ENCODE data around the gene PAK1IP1. TPM values are rescaled to one million over a fixed set of nuclear protein-coding genes. Genes with fewer than 3 reads are reported as not detected.

PAK1IP1 gene
- 12.8 TPM for total RNA-seq

GRCh38 chr6:10694302-10695085 lies at the start of gene PAK1IP1, which contains the start of gene C6orf52:
Gene PAK1IP1 (plus strand): TSS chr6:10694972. CDS start chr6:10694986, 14 bp downstream.
Gene C6orf52 (minus strand): TSS chr6:10694616. CDS start chr6:10687550, 7,066 bp downstream.

GRCh38 chr6:10722820-10723566 lies 28.2 kb downstream of the PAK1IP1 start, which contains the start of gene TMEM14C:
Gene TMEM14C (plus strand): TSS chr6:10723070. CDS start chr6:10724614, 1,544 bp downstream.

GRCh38 chr6:10747251-10747972 lies 52.6 kb downstream of the PAK1IP1 start, which contains the start of gene TMEM14B:
Gene TMEM14B (plus strand): TSS chr6:10747805. CDS start chr6:10749246, 1,441 bp downstream.

Other genes starting within 250 kb of the PAK1IP1 start
- 34.2 TPM for gene GCNT2, start 173.6 kb upstream of the PAK1IP1 start, total RNA-seq
- not detected for gene C6orf52, start 356 bp upstream of the PAK1IP1 start, total RNA-seq
- 73.2 TPM for gene TMEM14C, start 28.1 kb downstream of the PAK1IP1 start, total RNA-seq
- gene TMEM14B, start 52.8 kb downstream of the PAK1IP1 start, total RNA-seq, result 61.5 TPM
- gene MAK, start 143.6 kb downstream of the PAK1IP1 start, total RNA-seq, result 61.8 TPM
- gene GCM2, start 187.1 kb downstream of the PAK1IP1 start, total RNA-seq, result not detected
- gene SYCP2L, start 192.1 kb downstream of the PAK1IP1 start, total RNA-seq, result 3.2 TPM

All from camera-type eye (tissue), 1 donor.